ENCODE results near the gene WDR76.
"Not testable (repeated sequence)": the region's sequence is repeated elsewhere in the genome, so short reads cannot be mapped to it uniquely, and the experiment has no call there.

Gene WDR76

DNA sequence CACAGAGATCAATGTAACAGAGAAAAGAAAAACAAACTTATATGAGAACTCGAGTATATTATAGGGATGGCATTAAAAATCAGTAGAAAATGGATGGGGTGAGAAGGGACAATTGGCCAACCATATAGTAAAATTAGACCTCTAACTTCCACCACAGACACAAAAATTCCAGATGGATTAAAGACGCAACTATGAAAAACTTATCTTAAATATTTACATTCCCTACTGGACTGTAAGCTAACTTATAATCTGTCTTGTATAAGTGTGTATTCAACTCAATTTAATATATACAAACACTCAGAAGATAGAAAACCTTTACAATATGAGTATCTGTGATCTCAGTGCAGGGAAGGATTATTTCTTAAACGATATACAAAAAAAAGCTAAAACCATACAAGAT is 5.3 kb upstream of the WDR76 start:
- DNase-seq (ENCODE audit: low read depth) = no peak

DNA sequence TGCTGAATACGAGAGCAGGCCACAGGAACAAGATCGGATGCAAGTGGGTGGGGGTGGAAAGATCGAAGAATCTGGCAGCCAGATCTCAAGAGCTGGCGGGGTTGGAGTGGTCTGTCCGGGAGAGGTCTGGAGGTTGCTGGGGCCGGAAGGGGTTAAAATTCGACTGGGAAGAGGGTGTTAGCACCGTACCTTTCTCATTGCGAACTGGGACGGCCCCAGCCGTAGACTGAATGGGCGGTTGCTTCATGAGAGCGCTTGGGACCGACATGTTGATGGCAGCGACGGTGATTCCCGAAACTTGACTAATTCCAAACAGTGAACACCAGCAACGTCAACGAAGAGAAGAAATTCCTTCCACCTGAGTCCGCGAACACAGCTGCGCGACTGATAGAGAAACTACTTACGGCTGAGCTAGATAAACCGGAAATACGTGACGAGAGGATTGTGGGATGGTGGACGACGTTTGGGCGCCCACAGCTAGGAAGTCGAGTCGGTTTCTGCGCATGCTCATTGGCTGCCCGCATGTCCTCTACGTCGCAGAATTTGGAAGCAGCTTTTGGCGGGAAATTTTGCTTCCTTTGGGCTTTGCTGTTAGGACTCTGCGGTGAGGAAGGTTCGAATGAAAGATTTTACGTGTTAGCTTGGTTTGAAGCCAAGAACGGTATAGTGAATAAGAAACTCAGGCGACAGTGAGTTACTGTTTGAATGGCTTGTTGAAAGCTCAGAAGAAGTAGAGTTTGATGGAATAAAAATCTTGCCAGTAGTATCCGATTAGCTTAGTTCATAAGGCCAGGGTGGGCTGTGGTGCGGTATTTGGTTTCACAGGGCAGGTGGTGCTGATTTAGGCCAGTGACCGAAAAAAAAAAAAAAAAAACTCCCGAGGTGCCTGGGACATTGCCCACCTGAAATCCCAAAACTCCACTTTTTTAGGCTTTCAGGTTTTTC is 2.2 kb upstream of the WDR76 start, which contains the start of gene MFAP1:
Gene MFAP1 (minus strand): TSS at position 389 of the 945 bp plus-strand sequence. CDS start 121 bp downstream, at position 268.
- DNase-seq (ENCODE audit: low read depth) = peak; percentile 97

- DNase-seq (ENCODE audit: low read depth) = not testable (repeated sequence)
Measured at GRCh38 chr15:43825305-43825704, 1.5 kb upstream of the WDR76 start.

GRCh38 chr15:43826029-43826507 is 734 bp upstream of the WDR76 start:
- DNase-seq (ENCODE audit: low read depth) = no peak

GRCh38 chr15:43828061-43828657 is 1.4 kb downstream of the WDR76 start:
- DNase-seq (ENCODE audit: low read depth) = no peak

DNA sequence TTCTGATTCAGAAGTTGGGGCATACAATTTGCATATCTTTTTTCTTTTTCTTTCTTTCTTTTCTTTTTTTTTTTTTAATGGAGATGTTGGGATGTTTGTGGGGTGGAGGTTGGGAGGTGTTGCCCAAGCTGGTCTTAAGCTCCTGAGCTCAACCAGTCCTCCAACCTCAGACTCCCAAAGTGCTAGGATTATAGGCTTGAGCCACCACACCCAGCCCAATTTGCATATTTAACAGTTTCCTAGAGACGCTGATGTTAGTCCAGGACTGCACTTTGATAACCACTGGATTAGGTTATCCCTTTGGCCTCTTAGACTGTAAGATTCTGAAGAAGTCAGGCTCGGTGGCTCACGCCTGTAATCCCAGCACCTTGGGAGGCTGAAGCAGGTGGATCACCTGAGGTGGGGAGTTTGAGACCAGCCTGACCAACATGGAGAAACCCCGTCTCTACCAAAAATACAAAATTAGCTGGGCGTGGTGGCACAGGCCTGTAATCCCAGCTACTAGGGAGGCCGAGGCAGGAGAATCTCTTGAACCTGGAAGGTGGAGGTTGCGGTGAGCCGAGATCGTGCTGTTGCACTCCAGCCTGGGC is 3.2 kb downstream of the WDR76 start:
- not testable (repeated sequence) for DNase-seq (ENCODE audit: low read depth)

DNA sequence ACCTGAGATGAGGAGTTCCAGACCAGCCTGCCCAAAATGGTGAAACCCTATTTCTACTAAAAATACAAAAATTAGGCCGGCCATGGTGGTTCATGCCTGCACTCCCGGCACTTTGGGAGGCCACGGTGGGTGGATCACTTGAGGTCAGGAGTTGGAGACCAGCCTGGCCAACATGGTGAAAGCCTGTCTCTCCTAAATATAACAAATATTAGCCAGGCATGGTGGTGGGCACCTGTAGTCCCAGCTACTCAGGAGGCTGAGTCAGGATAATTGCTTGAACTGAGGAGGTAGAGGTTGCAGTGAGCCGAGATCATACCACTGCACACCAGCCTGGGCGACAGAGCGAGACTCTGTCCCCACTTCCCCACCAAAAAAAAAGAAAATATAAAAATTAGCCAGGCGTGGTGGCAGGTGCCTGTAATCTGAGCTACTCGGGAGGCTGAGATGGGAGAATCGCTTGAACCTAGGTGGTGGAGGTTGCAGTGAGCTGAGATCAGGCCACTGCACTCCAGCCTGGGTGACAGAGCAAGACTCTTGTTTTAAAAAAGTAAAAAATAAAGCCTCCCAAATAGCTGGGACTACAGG is 4.0 kb downstream of the WDR76 start:
- DNase-seq (ENCODE audit: low read depth) = not testable (repeated sequence)

GRCh38 chr15:43831519-43832052 is 4.8 kb downstream of the WDR76 start:
- DNase-seq (ENCODE audit: low read depth) = not testable (repeated sequence)

- not testable (repeated sequence) for DNase-seq (ENCODE audit: low read depth)
Measured at GRCh38 chr15:43832485-43832884, 5.7 kb downstream of the WDR76 start.

DNA sequence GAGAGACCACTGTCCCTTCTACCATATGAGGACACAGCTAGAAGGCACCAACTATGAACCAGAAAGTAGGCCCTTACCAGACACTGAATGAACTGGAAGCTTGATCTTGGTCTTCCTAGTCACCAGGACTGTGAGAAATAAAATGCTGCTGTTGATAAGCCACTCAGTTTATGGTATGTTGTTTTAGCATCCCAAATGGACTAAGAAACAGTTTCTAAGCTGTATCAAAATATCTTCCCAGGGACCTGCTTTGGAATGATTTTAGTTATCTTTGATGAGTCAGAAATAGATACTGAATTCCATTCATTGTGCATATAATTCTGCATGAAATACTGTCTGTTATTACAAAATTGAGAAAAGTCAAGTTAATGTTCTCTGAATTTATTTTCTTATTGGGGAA is 18.6 kb downstream of the WDR76 start:
- no peak for DNase-seq (ENCODE audit: low read depth)

- no peak for DNase-seq (ENCODE audit: low read depth)
Measured at GRCh38 chr15:43851251-43851650, 24.4 kb downstream of the WDR76 start.

GRCh38 chr15:43852607-43853006 is 25.8 kb downstream of the WDR76 start:
- DNase-seq (ENCODE audit: low read depth) = no peak

- peak; percentile 5 for DNase-seq (ENCODE audit: low read depth)
Measured at GRCh38 chr15:43854801-43855200, 28.0 kb downstream of the WDR76 start.

- no peak for DNase-seq (ENCODE audit: low read depth)
Measured at GRCh38 chr15:43859546-43859945, 32.7 kb downstream of the WDR76 start.

GRCh38 chr15:43866636-43867035 is 39.8 kb downstream of the WDR76 start:
- DNase-seq (ENCODE audit: low read depth) = not testable (repeated sequence)

DNA sequence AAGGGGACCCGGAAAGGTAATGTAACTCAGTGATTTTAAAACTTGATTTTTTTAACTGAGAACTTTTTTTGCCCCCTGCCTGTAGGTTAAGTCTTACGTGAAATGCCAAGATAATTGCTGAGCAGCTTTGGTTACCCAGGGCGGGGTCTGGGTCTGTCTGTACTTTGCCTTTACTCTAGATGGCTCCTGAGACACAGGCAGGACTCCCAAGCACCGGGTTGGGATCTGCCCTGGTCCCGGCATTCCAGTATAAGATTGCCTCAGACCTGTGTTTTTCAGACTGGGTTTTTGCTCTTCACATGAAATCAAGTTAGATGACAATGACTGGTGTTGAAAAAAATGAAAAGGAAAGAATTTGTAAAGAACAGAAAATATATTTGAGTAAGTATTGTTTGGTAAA is 40.3 kb downstream of the WDR76 start:
- DNase-seq (ENCODE audit: low read depth) = no peak

DNA sequence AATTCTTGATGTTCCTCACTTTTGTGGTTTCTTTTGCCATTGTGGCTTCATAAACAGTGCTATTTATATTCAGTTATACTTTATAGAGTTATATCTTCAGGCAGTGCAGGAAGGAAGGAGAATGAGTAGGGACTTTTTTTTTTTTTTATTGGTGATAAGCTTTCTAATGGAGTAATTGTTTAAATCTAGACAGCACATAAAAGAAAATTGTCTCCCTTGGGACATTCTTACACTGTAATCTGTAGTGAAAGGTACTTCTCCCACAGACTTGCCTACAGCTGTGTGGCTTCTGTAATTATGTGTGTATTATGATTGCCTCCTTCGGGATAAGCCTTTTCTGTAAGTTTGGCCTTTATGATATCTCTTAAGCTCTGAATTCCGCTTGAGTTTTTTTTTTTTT is 41.6 kb downstream of the WDR76 start:
- DNase-seq (ENCODE audit: low read depth) = no peak

GRCh38 chr15:43871835-43872234 is 45.0 kb downstream of the WDR76 start:
- no peak for DNase-seq (ENCODE audit: low read depth)

- peak; percentile 67 for DNase-seq (ENCODE audit: low read depth)
Measured at GRCh38 chr15:43872416-43873020, 45.7 kb downstream of the WDR76 start.

- DNase-seq (ENCODE audit: low read depth) = no peak
Measured at GRCh38 chr15:43873651-43874050, 46.8 kb downstream of the WDR76 start.

DNA sequence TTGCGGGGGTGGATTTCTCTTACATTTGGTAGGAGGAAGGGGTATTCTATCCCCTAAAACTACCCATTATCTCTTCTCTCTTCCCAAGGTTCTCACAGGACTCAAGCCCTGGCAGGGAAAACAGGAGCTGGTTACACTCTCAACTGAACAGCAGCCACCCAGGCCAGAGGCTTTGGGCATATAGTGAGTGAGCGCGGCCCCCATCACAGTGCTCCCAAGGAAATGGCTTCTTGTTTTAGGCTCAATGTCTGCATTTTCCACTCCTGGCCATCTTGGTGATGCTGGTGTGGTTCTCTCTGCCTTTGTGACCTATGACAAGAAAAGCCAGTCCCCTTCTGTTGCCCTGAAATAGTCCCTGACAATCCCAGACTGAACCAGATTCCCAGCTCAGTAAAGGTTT is 50.1 kb downstream of the WDR76 start:
- no peak for DNase-seq (ENCODE audit: low read depth)

DNA sequence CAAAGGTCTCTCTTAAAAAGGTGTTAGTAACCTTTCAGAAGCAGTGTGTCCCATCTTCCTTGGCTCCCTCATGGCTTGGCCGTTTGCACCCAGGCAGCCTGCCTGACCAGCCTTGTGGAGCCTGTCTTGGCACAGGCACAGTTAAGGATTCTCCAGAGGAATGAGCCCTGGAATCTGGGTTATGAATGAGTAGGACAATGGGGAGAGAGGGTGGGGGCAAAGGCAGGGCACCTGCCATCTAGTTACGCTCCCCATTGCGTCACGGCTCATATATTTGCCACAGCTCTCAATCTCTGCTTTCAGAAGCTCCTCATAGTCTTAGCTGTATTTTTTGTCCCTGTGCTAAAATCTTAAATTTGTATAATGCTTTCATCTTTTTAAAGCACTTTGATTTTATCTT is 50.6 kb downstream of the WDR76 start:
- DNase-seq (ENCODE audit: low read depth) = no peak
